Coronary artery (tissue), 2 donors: ENCODE data around the gene DUSP28.
"Not testable (repeated sequence)": the region's sequence is repeated elsewhere in the genome, so short reads cannot be mapped to it uniquely, and the experiment has no call there.

Source experiments
- DNase-seq: peaks from one replicate; pipeline ENCODE4 v3.0.0-alpha.2; 2017; ENCODE audit warnings: low spot score
- H3K27ac ChIP-seq, 2 donors: fragments of 200-600 bp; sonication (generic); one replicate each; pipeline ENCODE4 v1.5.1; 2016 to 2019
- H3K4me3 ChIP-seq: fragments of 200-600 bp; sonication (generic); 2 replicates; pipeline ENCODE4 v1.5.1; 2016; ENCODE audit warnings: mild to moderate bottlenecking, moderate library complexity
- TF ChIP-seq, protein P1 (sequence below): fragments of 200-600 bp; sonication (generic); IDR thresholded peaks from one replicate; pipeline ENCODE4 v1.5.1; 2019; ENCODE audit warnings: antibody characterized with exemption

The DUSP28 gene

DNA sequence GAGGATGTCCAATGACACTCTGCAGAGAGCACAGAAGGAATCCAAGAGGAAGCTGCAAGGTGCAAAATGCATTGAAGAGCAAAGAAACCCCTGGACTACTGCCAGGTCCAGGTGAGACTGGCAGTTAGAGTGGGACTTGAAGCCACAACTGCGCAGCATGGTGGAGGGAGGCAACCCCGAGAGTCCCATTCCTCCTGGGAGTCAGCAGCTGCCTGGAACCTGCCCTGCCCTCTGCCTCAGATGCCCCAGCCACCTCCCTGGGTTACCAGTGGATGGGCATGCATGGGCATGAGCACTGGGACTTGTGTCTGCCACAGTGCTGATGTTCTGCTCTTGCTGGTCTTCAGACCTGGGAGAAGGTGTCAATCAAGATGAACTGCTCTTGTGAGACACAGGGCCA is 45.5 kb upstream of the DUSP28 start:
- H3K4me3 ChIP-seq, result no peak overlapping the region
- no peak overlapping the region for H3K27ac ChIP-seq
- DNase-seq, result peak; percentile 57
- TF ChIP-seq, protein P1, sequence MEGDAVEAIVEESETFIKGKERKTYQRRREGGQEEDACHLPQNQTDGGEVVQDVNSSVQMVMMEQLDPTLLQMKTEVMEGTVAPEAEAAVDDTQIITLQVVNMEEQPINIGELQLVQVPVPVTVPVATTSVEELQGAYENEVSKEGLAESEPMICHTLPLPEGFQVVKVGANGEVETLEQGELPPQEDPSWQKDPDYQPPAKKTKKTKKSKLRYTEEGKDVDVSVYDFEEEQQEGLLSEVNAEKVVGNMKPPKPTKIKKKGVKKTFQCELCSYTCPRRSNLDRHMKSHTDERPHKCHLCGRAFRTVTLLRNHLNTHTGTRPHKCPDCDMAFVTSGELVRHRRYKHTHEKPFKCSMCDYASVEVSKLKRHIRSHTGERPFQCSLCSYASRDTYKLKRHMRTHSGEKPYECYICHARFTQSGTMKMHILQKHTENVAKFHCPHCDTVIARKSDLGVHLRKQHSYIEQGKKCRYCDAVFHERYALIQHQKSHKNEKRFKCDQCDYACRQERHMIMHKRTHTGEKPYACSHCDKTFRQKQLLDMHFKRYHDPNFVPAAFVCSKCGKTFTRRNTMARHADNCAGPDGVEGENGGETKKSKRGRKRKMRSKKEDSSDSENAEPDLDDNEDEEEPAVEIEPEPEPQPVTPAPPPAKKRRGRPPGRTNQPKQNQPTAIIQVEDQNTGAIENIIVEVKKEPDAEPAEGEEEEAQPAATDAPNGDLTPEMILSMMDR, result no peak

DNA sequence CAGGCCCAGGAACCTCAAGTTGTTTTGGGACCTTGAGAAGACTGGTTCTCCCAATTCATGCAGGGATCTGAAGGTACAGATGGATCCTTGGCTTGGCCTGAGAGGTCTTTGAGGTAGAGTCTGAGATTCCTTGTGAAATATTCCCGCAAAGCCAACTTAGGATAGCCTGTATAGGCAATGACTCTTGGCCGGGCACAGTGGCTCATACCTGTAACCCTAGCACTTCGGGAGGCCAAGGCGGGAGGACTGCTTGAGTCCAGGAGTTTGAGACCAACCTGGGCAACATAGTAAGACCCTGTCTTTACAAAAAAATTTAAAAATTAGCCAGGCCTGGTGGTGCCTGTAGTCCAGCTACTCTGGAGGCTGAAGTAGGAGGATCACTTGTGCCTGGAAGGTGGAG is 42.8 kb upstream of the DUSP28 start:
- no peak overlapping the region for H3K4me3 ChIP-seq
- DNase-seq, result peak; percentile 14
- no peak overlapping the region for H3K27ac ChIP-seq
- TF ChIP-seq, protein P1, result no peak

DNA sequence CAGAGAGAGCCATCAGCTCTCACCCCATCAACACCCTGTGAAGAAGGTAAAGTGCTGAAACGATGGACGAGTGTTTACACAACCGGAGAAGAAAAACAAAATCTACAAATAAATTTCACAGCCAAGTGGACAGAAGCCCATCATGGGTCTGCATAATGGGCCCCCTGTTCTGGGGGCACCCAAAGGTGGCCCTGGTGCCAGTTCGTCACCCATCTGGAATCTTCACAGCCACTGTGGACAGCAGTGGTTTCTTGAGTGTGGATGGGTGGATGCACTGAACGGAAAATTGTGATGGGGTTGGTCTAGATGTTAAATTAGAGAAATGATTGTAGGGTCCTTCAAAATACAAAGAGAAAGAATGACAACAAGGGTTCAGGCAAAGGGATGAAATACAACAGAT is 41.2 kb upstream of the DUSP28 start:
- TF ChIP-seq, protein P1, result no peak
- H3K27ac ChIP-seq, result no peak overlapping the region
- peak; percentile 9 for DNase-seq
- H3K4me3 ChIP-seq, result no peak overlapping the region

DNA sequence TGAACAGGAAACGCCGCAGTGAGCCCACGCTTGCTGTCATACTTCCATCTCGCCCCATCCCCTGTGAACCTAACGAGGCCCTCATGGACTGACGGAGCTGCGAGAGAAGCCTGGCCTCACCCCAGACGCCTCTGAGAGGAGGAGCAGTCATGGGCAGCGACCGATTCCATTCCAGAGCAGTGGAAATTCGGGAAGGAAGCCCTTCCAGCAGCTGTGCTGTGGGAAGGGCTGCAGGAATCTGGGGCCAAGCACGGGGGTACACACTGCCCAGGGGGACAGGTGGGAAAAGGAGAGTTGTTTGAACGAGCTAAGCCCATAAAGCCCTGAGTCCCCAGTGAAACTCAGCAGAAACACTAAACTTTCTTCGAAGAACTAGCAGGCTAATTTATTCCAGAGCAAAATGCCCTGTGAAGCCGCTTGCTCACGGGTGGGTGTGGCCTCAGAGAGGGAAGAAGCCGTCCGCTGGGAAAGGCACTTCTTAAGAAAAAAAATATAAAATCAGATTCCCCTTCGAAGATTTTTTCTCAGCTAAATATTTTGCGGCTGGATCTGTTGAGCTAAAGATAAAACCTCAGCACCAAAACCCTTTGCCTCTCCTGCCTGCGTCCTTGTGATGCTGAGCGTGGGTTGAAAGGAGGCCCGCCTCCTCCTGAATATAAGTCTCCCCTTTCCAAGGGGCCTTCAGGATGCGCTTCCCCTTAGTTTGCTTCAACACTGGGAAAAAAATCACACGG is 40.6 kb upstream of the DUSP28 start:
- Histone ChIP-seq H3K27ac (no peak overlapping the region), H3K4me3 (peak overlapping the region; percentile 39)
- TF ChIP-seq, protein P1, result no peak
- peak; percentile 50 for DNase-seq

DNA sequence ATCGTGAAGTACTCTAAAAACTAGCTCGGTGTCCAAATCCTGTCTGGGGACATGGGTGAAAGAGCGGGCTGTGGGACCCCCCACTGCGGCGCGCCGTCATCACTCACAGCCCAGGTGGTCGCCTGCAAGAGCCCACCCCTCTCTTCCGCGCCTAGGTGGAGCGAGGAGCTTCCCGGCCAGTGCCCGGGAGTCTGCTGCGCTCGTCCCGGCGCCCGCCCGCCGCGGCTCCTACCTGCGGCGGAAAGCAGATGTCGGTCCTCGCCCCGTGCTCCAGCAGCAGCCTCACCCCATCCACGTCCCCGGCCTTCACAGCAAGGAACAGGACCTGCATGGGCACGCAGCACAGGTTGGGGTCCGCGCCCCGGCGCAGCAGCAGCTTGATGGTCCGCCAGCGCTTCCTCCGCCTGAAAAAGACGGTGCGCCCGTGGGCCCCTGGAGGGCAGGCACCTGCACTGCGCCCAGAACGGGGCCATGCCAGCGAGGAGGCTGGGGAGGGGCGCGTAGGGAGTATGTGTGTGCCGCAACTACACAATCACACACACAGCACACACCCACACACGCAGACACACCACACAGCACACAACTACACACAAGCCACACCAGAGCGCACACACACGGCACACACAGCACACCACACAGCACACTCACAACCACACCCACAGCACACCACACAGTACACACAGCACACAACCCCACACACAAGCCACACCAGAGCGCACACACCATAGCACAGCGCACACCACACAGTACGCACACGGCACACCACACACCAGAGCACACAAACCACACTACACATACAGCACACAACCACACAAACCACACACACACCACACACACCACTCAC is 39.8 kb upstream of the DUSP28 start:
- TF ChIP-seq, protein P1, result no peak
- Histone ChIP-seq H3K27ac (no peak overlapping the region), H3K4me3 (peak overlapping the region; percentile 39)
- peak; percentile 64 for DNase-seq

DNA sequence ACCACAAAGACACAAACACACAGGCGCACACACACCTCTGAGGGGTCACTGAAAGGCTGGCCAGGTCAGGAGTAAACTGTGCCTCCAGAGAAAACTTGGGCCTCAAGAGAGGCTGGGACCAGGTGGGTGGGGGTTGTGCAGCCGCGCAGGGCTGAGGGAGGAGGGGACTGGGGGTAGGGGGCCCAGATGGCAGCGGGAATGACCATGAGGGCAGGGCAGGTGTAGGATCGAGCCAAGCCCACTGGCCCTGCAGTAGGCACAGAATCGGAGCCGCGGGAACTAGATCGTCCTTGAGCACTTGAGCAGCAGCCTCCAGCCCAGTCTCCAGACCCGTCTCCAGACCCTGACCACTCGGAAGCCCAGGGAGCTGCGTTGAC is 39.2 kb upstream of the DUSP28 start:
- Histone ChIP-seq H3K4me3 (no peak overlapping the region), H3K27ac (no peak overlapping the region)
- TF ChIP-seq, protein P1, result no peak
- peak; percentile 41 for DNase-seq

DNA sequence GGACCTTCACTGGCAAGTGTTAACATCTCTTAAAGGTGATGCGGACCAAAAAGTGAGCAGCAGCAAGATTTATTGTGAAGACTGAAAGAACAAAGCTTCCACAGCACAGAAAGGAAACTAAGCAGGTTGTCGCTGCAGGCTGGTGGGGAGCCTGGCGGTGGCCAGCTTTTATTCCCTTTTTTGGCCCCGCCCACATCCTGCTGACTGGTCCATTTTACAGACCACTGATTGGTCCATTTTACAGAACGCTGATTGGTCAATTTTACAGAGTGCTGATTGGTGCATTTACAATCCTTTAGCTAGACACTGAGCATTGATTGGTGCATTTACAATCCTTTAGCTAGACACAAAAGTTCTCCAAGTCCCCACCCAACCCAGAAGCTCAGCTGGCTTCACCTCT is 38.3 kb upstream of the DUSP28 start:
- not testable (repeated sequence) for H3K4me3 ChIP-seq, H3K27ac ChIP-seq
- peak; percentile 7 for DNase-seq
